Epithelial cell of esophagus (primary cell): ENCODE results near the gene BCL11B.

Experiments
- DNase-seq: peaks from one replicate; pipeline ENCODE4 v3.0.0; 2010; ENCODE audit warnings: low read depth
- H3K4me3 ChIP-seq: 2 replicates; pipeline ENCODE4 v1.5.1; 2011; ENCODE audit warnings: mild to moderate bottlenecking, low read length, control low read depth
- CTCF ChIP-seq: IDR thresholded peaks from 2 replicates; pipeline ENCODE4 v1.5.1; 2011; ENCODE audit warnings: low read depth, mild to moderate bottlenecking, low read length, control low read depth, inconsistent platforms; ENCODE audit not compliant: insufficient read depth; ENCODE audit errors: missing control alignments

BCL11B gene

GRCh38 chr14:99263564-99264330 is 8.2 kb downstream of the BCL11B start:
- no peak for TF ChIP-seq CTCF
- DNase-seq, result no peak
- H3K4me3 ChIP-seq, result no peak overlapping the region

DNA sequence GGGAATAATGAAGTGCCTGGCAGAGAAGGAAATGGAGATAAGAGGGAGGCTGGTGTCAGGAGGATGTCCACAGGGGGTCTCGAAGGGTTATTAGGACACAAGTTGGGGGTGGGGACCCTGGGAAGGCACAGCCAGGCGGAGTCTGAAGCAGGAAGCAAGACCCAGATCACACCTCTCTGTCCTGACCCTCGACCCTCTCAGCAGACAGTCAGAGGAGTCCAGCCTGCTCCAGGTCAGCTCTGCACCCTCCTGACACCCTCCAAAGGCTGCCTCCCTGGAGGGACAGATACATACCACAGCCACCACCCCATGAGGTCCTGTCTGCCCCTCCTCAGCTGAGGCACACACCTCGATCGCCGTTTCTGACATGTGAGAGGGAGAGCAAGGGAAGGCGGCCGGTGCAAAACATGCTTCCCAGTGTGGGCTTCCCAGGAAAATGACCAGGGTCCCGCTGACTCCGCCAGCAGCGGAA is 9.0 kb downstream of the BCL11B start:
- no peak for DNase-seq
- no peak overlapping the region for H3K4me3 ChIP-seq
- TF ChIP-seq CTCF, result no peak

DNA sequence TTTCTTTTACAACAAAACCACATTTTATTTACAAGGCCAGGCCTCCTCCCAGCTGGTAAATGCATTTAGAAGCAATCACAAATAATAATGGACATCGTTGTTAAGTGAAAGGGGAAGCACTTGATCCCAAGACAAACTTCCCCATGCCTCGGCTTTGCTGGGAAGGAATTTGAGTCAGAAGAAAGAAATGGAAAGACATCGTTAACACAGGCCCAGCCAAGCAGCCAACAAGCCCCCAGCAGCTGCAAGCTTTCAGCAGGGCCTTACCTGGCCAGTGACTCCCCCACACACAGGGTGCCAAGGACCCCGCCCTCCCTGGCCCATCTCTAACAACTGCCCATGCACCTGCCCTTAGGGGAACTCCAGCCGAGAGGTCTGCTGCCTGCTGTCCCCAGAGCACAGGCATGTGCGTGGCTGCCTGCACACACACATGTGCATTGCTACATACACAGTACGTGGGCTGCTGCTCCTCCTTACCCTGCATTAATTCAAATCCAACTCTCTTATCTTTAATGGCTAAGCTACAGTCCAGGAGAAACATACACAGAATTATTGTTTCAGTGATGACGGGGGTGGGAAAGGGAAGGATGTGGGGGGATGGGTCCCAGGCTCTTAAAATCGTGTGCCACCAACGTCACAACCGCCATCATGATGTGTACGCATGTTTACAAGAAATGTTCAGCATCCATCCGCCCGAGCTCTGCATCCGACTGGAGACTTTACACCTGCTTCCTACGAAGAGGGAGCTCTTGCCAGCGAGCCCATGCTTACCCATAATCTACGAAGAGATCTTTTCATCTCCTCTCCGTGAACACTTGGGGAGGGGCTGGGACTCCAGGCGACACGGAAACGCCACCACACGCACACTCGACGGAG is 9.8 kb downstream of the BCL11B start:
- peak; percentile 57 for DNase-seq

GRCh38 chr14:99260587-99261551 is 11.1 kb downstream of the BCL11B start:
- peak overlapping the region; percentile 6 for H3K4me3 ChIP-seq
- no peak for TF ChIP-seq CTCF
- no peak for DNase-seq

More for the DNA sequence above, 9.8 kb downstream of the BCL11B start:
- no peak for TF ChIP-seq CTCF
- no peak overlapping the region for H3K4me3 ChIP-seq

DNA sequence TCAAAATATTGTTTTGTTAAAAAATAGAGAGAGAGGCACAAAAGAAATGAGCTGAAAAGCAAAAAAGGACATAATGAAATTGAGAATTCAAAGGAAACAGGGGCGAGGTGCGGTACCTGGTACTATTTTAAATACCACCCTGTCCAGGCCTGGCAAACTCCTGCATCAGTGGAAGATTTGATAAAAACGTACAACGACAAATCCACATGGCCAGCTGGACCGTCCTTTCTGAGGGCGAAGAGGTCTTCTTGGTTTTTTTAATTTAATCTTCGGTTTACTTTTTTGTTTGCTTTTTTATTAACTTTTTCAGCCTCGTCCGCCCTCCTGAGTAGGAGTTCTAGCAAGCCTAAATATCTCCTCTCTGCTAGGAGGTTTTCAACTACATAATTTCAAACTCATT is 11.9 kb downstream of the BCL11B start:
- TF ChIP-seq CTCF, result no peak
- no peak overlapping the region for H3K4me3 ChIP-seq
- DNase-seq, result no peak
